ENCODE results near the gene DST.

Gene DST

GRCh38 chr6:56450882-56451739, 191.6 kb downstream of the DST start:
- DNase-seq (ENCODE audit: low read depth), result no peak
- no peak overlapping the region for H3K4me3 ChIP-seq (ENCODE audit: low read depth, low read length)
- no peak for TF ChIP-seq CTCF (IDR thresholded peaks at IDR 0.05; ENCODE audit: low read depth, low read length, missing control alignments)

- no peak for TF ChIP-seq CTCF (IDR thresholded peaks at IDR 0.05; ENCODE audit: low read depth, low read length, missing control alignments)
- DNase-seq (ENCODE audit: low read depth), result no peak
- no peak overlapping the region for H3K4me3 ChIP-seq (ENCODE audit: low read depth, low read length)
Measured at GRCh38 chr6:56450376-56450775, 192.3 kb downstream of the DST start.

- no peak overlapping the region for H3K4me3 ChIP-seq (ENCODE audit: low read depth, low read length)
- no peak for DNase-seq (ENCODE audit: low read depth)
- no peak for TF ChIP-seq CTCF (IDR thresholded peaks at IDR 0.05; ENCODE audit: low read depth, low read length, missing control alignments)
Measured at GRCh38 chr6:56448046-56448445, 194.6 kb downstream of the DST start.

GRCh38 chr6:56445818-56446217, 196.9 kb downstream of the DST start:
- TF ChIP-seq CTCF (IDR thresholded peaks at IDR 0.05; ENCODE audit: low read depth, low read length, missing control alignments), result no peak
- no peak overlapping the region for H3K4me3 ChIP-seq (ENCODE audit: low read depth, low read length)
- DNase-seq (ENCODE audit: low read depth), result no peak

- TF ChIP-seq CTCF (IDR thresholded peaks at IDR 0.05; ENCODE audit: low read depth, low read length, missing control alignments), result no peak
- DNase-seq (ENCODE audit: low read depth), result no peak
- no peak overlapping the region for H3K4me3 ChIP-seq (ENCODE audit: low read depth, low read length)
Measured at GRCh38 chr6:56444855-56445254, 197.8 kb downstream of the DST start.

- no peak for TF ChIP-seq CTCF (IDR thresholded peaks at IDR 0.05; ENCODE audit: low read depth, low read length, missing control alignments)
- H3K4me3 ChIP-seq (ENCODE audit: low read depth, low read length), result no peak overlapping the region
- no peak for DNase-seq (ENCODE audit: low read depth)
Measured at GRCh38 chr6:56440551-56440981, 202.1 kb downstream of the DST start.

All from GM12864 (cell line).